HG03378 (cell line): ENCODE results near the gene XPR1.
"Not testable (repeated sequence)": the region's sequence is repeated elsewhere in the genome, so short reads cannot be mapped to it uniquely, and the experiment has no call there.

Source experiments
- ATAC-seq: cut with Tn5 transposase; IDR thresholded peaks from one replicate; pipeline ENCODE4 v1.9.1; 2021; ENCODE audit warnings: mild to moderate bottlenecking, moderate library complexity; ENCODE audit not compliant: unreplicated experiment

Gene XPR1

GRCh38 chr1:180833180-180833579 is 201.4 kb downstream of the XPR1 start:
- not testable (repeated sequence) for ATAC-seq

- no peak for ATAC-seq
Observed at GRCh38 chr1:180836449-180836848, 204.6 kb downstream of the XPR1 start.

- no peak for ATAC-seq
Observed at GRCh38 chr1:180837020-180837419, 205.2 kb downstream of the XPR1 start.

- no peak for ATAC-seq
Observed at GRCh38 chr1:180838535-180838934, 206.7 kb downstream of the XPR1 start.

- ATAC-seq: no peak
Observed at GRCh38 chr1:180839547-180839946, 207.7 kb downstream of the XPR1 start.

- ATAC-seq: no peak
Observed at GRCh38 chr1:180841415-180841814, 209.6 kb downstream of the XPR1 start.

- no peak for ATAC-seq
Observed at GRCh38 chr1:180842052-180842451, 210.2 kb downstream of the XPR1 start.

GRCh38 chr1:180842491-180843275 is 210.9 kb downstream of the XPR1 start:
- no peak for ATAC-seq

GRCh38 chr1:180845352-180845751 is 213.5 kb downstream of the XPR1 start:
- no peak for ATAC-seq

GRCh38 chr1:180848191-180848590 is 216.4 kb downstream of the XPR1 start:
- no peak for ATAC-seq

- ATAC-seq: peak; percentile 68
Observed at GRCh38 chr1:180849031-180849775, 217.4 kb downstream of the XPR1 start.

- no peak for ATAC-seq
Observed at GRCh38 chr1:180851995-180852887, 220.4 kb downstream of the XPR1 start.

- no peak for ATAC-seq
Observed at GRCh38 chr1:180854001-180854400, 222.2 kb downstream of the XPR1 start.

GRCh38 chr1:180854456-180854855 is 222.6 kb downstream of the XPR1 start:
- no peak for ATAC-seq

- not testable (repeated sequence) for ATAC-seq
Observed at GRCh38 chr1:180857947-180858725, 226.3 kb downstream of the XPR1 start.

GRCh38 chr1:180859306-180859705 is 227.5 kb downstream of the XPR1 start:
- ATAC-seq: no peak

- ATAC-seq: no peak
Observed at GRCh38 chr1:180860535-180860934, 228.7 kb downstream of the XPR1 start.

- ATAC-seq: no peak
Observed at GRCh38 chr1:180862305-180862704, 230.5 kb downstream of the XPR1 start.

- no peak for ATAC-seq
Observed at GRCh38 chr1:180863158-180863775, 231.4 kb downstream of the XPR1 start.
